ENCODE results near the gene NTRK2.
"Not testable (repeated sequence)": the region's sequence is repeated elsewhere in the genome, so short reads cannot be mapped to it uniquely, and the experiment has no call there.

The NTRK2 gene

DNA sequence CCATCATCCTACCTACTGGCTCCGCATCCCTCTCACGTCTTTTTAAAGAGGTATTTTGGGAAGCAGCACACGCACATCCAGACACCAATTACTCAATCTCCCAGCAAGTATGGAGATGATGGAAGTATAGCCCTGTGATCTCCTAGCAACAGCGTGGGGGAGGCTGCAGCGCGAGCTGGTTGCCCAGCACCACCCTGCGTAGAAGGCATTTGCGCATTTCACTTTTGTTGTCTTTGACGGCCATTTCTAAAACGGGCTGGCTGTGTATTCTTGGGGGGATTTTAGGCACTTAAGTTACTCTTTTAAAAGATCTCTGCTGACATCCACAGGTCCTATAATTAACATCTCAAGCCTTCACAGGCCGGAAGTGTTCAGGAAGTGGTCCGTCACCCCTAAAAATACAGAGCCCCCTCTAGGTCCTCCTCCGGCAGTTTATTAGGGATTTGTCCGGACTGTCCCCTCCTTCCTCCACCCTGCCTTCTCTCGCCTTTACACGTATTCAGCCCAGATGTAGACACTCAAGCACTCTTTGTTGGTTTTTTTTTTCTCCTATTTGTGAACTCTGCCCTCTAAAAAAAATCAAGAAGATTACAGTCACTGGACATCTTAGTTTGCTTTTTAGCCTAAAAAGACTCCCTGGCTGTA lies 371.4 kb downstream of the NTRK2 start:
- DNase-seq, result no peak

DNA sequence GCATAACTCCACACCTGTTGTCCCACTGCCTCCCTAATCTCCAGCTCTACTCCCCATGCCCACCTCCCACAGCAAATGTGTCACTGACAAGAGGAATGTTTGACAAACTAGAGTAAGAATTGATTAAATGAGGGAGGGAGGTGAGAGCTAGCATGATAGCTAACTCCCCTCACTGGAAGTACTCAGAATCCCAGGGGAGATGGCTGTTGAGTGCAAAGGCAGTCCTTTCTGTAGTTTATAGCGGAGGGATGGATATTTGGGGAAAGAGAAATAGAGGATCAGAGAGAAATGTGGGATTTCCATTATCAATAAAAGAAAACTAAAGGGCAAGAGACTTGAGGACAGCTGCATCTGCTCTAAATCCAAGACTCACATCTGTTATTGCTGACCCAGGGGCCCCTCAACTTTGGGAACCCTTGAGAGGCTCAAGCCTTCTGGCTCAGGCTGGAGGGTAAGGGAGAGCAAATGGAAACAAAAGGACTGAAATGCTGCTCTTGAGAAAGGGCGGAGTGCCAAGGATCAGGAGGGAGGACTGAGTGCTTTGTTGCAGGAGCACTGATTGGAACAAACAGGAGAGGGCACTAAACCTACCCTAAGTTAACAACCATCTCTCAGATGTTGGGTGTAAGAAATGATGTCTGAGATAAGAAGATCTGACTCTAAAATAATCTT lies 372.1 kb downstream of the NTRK2 start:
- DNase-seq, result no peak

DNA sequence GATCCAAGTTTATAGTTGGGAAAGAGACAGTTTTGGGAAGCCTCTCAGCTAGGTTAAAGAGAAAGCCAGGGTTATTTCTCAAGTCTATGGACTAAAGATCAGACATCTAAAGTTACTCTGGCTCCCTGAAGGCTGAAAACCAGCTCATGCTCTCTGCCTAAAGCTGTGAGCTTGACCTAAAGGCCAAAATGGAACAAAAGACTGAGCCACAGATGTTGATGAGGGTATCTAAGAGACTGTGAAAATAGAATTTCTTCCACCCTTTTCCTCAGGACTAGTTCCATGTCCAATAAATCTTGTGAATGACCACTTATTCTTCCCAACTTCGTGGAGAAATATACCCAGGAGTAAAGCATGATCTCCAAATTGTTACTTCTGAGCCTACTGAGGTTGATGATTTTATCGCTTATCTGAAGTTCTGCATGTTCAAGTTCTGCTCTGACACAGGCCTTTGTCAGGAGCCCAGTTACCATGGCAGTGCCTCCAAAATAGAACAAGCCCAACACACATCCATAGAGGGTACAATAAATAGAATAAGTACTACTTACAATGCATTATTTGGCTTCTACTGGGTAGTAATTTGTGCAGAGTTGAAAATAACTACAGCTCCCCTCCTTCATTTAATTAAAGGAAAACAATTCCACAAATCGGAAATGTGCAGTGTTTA lies 373.6 kb downstream of the NTRK2 start:
- no peak for DNase-seq

DNA sequence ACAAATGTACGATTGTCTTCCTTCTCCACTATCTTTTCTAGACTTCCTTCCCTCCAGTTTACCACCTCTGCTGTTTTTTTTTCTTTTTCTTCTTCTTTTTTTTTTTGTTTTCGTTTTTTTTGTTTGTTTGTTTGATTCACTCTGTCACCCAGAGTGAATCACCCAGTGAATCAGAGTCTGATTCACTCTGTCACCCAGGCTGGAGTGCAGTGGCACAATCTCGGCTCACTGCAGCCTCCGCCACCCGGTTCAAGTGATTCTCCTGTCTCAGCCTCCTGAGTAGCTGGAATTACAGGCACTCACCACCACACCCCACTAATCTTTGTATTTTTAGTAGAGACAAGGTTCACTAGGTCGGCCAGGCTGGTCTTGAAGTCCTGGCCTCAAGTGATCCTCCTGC lies 375.7 kb downstream of the NTRK2 start:
- DNase-seq, result no peak

DNA sequence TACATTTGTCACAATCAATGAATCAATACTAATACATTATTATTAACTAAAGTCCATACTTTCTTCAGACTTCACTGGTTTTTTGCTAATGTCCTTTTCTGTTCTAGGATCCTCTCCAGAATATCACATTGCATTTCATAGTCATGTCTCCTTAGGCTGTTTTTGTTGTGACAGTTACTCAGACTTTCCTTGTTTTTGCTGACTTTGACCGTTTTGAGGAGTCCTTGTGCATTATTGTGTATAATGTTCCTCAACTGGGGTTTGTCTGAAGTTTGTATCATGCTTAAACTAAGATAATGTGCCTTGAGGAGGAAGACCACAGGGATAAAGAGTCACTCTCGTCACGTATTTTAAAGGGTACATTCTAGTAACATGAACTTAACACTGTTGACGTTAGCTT lies 376.9 kb downstream of the NTRK2 start:
- DNase-seq, result no peak

DNA sequence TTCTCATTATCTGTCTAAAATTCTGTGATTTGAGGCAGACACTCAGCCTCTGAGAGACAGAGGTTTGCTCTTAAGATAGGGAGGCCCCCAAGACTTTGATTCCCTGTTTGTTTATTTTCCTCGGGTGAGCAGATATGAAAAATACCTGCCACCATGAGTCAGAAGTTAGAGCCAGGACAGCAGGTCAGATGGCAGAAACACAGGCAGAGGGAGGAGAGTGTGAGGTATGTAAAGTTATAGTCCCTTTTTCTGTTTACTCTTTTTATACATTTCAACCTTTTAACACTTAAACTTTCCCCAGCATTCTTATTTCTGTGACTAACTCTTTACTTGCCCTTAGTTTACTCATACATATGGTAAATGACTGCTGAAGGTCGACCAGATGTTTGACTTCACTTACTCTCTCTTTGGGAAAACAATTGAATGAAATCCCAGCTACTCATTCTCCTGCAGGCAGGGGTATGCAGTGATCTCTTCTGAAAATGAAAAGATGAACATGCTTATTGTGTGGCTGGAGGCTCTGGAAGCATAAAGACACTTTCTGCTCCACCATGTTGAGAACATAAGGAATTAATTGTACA lies 383.8 kb downstream of the NTRK2 start:
- no peak for DNase-seq

DNA sequence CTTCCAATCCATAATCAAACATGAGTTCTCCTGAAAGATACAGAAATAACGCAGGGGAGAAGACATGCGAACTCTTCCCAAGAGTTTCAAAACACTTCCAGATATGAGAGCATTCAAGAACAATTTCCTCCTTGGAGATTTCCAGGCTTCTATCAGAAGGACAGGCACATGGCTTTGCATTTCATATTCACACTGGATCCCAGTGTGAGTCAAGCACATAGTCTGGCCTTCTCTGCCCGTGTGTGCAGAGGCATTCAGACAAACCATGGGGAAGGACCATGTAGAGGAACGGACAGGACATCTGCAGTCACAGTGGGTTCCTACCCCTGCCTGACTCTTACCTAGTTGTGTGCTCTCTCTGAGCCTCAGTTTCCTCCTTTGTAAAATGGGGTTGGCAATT lies 384.5 kb downstream of the NTRK2 start:
- no peak for DNase-seq

DNA sequence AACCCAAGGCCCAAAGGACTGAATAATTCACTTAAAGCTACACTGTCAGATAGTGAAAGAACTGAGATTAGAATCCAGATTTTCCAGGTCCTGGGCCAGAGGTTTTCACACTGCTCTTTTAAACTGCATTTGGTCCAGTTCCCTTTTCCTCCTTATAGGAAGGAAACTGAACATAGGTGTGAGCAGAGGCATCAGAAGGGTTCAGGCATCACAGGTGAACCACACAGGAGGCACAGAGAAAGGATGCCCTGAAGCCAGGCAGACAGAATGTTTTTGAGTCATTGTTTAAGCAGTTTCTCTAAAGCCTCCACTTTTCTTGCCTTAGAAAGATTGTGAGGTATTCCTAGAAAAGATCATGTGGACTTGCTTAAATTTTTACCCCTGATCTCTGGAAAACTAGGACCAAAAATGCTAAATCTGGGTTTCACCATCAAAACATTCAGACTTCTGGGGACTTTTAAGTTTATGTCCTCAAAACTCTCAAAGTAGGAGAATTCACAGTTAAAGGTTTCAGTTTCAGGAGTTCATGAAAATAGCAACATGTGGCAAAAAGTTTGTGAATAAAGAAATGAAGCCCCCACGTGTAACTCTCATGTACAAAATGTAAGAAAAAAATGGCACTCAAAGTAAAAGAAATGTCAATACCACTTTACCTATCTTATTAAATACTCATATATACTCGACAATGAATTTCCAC lies 386.1 kb downstream of the NTRK2 start:
- DNase-seq, result no peak

DNA sequence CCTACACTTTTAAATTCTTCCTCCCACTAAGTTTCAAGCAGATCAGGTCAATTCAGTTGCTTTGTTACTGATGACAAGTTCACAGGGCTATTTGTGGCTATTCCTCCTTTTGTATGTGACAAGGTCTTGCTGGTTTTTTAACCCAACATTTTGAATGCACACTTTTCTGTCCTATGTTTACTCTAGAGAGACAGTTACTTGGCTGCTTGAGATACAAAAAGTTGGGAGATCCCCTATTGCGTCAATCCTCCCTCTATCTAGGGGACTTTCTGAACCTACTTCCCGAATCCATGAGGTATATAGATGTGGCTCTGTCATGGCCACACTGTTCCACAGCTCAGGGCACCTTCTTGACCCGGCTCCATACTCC lies 386.7 kb downstream of the NTRK2 start:
- DNase-seq, result no peak

DNA sequence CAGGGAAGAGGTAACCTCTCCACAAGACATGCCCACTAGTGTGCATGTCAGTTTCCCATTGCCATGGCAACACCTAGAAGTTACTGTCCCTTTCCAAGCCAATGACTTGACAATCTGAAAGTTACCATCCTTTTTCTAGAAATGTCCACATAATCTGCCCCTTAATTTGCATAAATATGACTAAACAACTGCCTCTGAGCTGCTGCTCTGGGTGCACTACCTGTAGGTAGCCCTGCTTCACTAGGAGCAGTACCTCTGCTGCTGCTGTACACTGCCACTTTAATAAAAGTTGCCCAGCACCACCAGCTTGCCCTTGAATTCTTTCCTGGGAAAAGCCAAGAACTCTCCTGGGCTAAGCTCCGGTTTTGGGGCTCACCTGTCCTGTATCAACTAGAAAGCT lies 392.4 kb downstream of the NTRK2 start:
- no peak for DNase-seq

DNA sequence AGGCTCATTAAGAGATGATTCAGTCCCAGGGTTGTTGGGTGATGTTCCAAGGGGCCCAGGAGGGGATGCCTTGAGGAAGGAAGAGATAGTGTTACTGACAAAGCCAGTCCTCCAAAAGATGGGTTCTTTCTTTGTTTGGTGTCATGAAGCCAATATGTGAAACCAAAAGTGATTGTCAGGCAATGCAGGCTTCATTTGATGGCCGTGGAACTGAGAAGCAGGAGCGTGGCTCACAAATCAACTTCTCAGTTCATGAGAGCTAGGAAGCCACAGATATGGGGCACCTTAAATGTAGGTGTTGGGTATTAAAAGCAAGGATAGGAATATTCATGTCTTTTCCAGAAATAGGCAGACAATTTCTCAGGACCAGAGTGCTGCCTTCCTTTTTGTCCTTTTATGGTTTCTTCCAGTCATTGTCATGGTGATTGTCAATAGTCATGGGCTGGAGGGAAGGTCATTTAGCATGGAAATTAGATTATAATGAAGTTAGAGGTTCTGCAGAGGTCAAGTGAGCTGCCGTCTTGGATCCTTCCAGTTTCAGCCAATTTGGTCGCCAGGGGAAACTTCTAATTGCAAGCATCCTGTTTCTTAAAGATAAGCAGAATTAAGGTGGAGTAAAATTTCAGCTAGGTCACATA lies 393.0 kb downstream of the NTRK2 start:
- DNase-seq, result no peak

DNA sequence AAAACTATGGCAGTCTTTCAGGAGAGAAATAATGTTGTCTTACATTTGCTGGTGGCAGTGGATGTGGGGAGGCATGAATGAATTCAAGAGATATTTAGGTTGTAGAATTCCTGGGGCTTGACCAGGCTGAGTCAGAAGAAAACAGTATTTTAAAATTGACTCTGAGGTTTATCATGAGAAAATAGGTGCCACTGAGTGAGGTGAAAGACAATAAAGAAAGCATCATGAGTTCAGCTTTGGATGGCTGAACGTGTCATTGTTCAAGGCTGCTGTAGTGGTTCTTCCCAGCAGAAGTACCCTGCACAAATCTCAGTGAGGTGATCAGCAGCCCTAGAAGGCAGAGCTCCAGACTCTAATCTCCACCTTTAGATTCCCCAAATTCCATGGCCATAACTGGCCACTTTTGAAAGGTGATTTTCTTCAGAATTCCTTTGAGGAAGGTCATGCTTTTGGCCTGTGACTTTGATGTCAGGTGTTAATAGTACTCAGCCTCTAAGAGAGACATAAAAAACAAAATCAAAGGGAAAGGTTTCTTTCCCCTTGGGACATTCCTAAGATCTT lies 395.4 kb downstream of the NTRK2 start:
- DNase-seq, result no peak

DNA sequence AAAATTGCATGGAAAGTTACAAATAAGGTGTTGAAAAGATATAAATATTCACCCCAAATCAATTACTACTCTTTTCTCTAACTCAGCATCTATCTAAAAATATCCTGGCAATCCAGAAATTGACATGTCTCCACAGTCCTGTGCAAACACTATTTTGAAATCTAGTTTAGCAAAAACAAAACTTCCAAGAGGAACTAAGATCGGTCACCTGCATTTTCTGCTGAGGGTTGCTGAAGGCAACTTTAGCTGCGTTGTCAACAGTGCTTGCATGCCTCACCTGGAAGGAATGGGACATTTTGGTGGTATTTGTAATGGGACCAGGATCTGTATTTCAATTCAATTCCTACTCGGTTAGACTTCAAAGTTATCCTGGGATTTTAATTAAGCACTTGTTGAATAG lies 398.3 kb downstream of the NTRK2 start:
- no peak for DNase-seq

DNA sequence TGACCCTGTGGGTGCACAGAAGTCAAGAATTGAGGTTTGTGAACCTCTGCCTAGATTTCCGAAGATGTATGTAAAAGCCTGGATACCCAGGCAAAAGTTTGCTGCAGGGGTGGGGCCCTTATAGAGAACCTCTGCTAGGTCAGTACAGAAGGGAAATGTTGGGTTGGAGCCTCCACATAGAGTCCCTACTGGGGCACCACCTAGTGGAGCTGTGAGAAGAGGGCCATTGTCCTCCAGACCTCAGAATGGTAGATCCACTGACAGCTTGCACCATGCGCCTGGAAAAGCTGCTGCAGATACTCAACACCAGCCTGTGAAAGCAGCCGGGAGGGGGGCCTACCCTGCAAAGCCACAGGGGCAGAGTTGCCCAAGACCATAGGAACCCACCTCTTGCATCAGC lies 399.9 kb downstream of the NTRK2 start:
- DNase-seq, result not testable (repeated sequence)

Measured in T-helper 9 cell (primary cell).